Immature natural killer cell (primary cell): ENCODE measurements around the gene SSH2. TPM values are rescaled to one million over a fixed set of nuclear protein-coding genes. Genes with fewer than 3 reads are reported as not detected.

Experiments used
- DNase-seq, 3 donors: peaks; one replicate each; pipeline ENCODE4 v3.0.0; 2022; ENCODE audit warnings: mixed read lengths in 1 of 3
- H3K27ac Mint-ChIP-seq, 6 donors: one replicate each; pipeline ENCODE4 v1.8.0; 2020; ENCODE audit warnings: mixed read lengths in 6 of 6, mild to moderate bottlenecking in 5 of 6, inconsistent platforms in 4 of 6, moderate library complexity in 3 of 6
- H3K27me3 Mint-ChIP-seq, 3 donors: one replicate each; pipeline ENCODE4 v1.8.0; 2020 to 2021; ENCODE audit warnings: low read depth in 3 of 3, mild to moderate bottlenecking in 3 of 3, mixed read lengths in 3 of 3, moderate library complexity in 3 of 3, inconsistent platforms in 1 of 3
- H3K36me3 Mint-ChIP-seq, 3 donors: one replicate each; pipeline ENCODE4 v1.8.0; 2020; ENCODE audit warnings: mixed read lengths in 3 of 3, inconsistent platforms in 2 of 3, mild to moderate bottlenecking in 2 of 3
- H3K4me1 Mint-ChIP-seq, 2 donors: one replicate each; pipeline ENCODE4 v1.8.0; 2020; ENCODE audit warnings: inconsistent platforms in 2 of 2, mild to moderate bottlenecking in 2 of 2, mixed read lengths in 2 of 2, moderate library complexity in 1 of 2
- H3K4me3 Mint-ChIP-seq, 5 donors: one replicate each; pipeline ENCODE4 v1.8.0; 2020; ENCODE audit warnings: mild to moderate bottlenecking in 5 of 5, mixed read lengths in 5 of 5, inconsistent platforms in 3 of 5, moderate library complexity in 3 of 5
- H3K9me3 Mint-ChIP-seq, 6 donors: one replicate each; pipeline ENCODE4 v1.8.0; 2020; ENCODE audit warnings: mild to moderate bottlenecking in 6 of 6, mixed read lengths in 6 of 6, inconsistent platforms in 4 of 6, moderate library complexity in 3 of 6
- polyA plus RNA-seq, 3 donors: library from polyadenylated mRNA; unstranded; fragments of 300-500 nt; fragmentation: Illumina TruSeq; gene quantifications; one replicate each; pipeline ENCODE4 v1.2.3, GENCODE V29; 2021

Gene SSH2
- polyA plus RNA-seq, 3 donors from 2014 or later, result 24.2 to 61.5 (median 25.3) TPM

DNA sequence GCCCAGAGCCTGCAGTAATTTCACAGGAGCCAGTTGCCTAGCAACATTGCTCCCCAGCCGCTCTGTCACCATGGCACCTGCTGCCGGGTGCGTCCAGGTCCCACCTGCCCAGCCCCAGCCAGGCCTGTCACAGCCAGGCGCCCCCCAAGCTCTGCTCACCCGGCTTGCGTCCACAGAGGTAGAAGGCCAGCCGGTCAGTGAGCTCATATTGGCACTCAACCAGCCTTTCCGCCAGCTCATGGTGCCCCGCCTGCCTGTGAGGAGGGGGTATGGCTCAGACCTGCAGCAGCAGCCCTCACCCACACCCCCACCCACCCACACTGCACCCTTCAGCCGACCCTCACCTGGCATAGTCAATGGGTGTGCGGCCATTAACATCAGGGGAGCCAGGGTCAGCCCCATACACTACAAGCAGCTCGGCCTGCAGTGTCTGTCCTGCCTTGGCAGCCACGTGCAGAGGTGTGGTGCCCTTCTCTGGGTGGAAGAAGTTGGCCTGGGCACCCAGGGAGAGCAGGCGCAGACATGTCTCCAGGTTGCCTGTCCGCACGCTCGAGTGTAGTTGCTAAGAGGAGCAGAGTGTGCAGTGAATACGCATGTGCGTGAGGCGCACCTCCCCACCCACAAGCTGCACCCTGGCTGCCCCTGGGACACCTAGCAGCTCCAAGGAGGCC is 348.3 kb downstream of the SSH2 start:
- Mint-ChIP-seq H3K9me3 (no peaks in the 10 kb centered on the region), H3K4me1 (peaks cover 30 to 38% of the 10 kb centered on the region in 2 donors), H3K36me3 (peaks cover 3 to 13% (median 4%) of the 10 kb centered on the region in 3 donors), H3K27ac (no peak overlapping the region), H3K4me3 (no peak overlapping the region), H3K27me3 (peaks cover 0 to 3% (median 0%) of the 10 kb centered on the region in 3 donors)
- no peak for DNase-seq

DNA sequence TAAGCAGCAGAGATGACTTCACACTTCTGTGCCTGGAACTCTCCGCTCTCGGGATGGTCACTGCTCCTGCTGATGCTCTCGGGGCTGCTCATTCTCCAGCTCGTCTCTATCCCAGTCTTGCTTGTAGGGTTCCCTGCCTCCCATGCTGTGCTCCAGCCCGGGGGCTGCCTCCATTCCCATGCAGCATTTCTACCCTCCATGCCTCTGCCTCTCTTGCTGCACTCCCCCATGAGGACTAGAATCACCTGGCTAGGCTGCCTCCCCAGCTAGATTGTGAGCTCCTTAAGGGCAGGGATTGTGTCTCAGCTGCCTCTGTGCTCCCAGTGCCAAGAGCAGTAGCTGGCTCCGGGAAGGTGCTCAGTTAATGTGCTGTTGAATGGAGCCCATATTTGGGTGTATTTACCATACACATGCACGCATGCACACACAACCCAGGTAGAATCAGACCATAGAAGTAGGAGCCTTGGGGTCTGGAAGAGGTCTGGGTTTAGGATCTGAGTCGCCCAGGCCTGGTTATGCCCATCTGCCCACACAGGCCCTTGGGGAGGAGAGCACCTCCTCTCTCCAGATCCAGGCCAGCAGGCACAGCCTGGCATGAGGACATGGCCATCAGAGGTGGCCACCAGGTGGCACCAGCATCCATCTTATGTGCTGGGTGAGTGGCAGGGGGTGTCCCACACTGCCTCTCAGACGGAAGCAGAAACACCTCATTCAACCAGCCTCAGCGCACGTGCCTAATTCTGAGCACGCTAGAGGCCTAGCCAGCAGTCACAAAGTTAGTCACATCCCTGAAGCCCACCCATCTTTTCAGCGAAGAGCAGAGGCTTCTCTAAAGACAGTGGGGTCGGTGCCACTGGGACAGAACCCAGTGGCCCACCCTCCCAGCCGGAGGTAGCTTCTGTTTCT is 349.9 kb downstream of the SSH2 start:
- Mint-ChIP-seq H3K27ac (peak overlapping the region; percentile 55 to 90 (median 64)), H3K27me3 (peaks cover 0 to 4% (median 3%) of the 10 kb centered on the region in 3 donors), H3K36me3 (peaks cover 3 to 13% (median 4%) of the 10 kb centered on the region in 3 donors), H3K4me1 (peaks cover 18 to 22% of the 10 kb centered on the region in 2 donors), H3K9me3 (no peaks in the 10 kb centered on the region), H3K4me3 (no peak overlapping the region)
- peak; percentile 82 to 85 (median 83) for DNase-seq

DNA sequence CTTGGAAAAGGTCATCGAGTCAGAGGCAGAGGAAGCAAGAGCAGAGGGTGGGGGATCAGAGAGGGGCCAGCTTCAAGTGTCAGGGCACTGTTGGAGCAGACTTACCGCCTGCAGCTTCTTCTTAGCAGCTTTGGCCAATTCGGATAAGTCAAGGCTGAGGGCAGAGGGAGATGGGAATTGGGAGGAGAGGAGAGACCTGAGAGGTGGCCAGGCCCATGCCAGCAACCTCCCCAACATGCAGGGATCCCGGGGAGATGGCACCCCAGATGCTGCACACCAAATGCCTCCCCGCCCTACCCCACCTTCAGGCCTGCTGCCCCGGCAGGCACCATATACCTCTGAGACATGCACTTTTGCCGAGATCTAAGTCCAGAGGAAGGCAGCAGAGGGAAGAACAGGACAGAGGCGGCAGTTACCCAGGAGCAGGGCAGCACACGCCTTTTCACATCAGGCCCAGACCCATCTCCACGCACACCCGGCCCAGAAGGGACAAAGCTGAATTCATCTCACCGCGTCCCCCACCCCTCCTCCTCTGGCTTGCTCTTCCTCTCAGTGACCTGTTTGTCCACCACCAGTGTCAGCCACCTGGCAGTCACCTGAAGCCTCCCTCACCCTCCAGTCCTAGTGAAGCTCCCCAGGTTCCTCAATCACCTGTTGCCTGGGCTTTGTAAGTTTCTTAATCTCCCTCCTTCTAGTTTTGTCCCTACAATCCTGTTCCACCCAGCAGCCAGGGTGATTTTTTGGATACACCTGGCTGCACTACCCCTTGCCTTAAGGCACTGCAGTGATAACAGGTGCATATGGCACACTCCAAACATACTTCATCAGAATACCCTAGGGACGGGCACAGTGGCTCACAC is 351.2 kb downstream of the SSH2 start:
- peaks cover 0 to 4% (median 3%) of the 10 kb centered on the region in 3 donors for H3K27me3 Mint-ChIP-seq
- DNase-seq, result no peak
- H3K9me3 Mint-ChIP-seq, result no peaks in the 10 kb centered on the region
- H3K36me3 Mint-ChIP-seq, result peaks cover 3 to 13% (median 4%) of the 10 kb centered on the region in 3 donors
- no peak overlapping the region for H3K4me3 Mint-ChIP-seq
- H3K4me1 Mint-ChIP-seq, result peaks cover 9% of the 10 kb centered on the region in 2 donors
- H3K27ac Mint-ChIP-seq, result no peak overlapping the region

DNA sequence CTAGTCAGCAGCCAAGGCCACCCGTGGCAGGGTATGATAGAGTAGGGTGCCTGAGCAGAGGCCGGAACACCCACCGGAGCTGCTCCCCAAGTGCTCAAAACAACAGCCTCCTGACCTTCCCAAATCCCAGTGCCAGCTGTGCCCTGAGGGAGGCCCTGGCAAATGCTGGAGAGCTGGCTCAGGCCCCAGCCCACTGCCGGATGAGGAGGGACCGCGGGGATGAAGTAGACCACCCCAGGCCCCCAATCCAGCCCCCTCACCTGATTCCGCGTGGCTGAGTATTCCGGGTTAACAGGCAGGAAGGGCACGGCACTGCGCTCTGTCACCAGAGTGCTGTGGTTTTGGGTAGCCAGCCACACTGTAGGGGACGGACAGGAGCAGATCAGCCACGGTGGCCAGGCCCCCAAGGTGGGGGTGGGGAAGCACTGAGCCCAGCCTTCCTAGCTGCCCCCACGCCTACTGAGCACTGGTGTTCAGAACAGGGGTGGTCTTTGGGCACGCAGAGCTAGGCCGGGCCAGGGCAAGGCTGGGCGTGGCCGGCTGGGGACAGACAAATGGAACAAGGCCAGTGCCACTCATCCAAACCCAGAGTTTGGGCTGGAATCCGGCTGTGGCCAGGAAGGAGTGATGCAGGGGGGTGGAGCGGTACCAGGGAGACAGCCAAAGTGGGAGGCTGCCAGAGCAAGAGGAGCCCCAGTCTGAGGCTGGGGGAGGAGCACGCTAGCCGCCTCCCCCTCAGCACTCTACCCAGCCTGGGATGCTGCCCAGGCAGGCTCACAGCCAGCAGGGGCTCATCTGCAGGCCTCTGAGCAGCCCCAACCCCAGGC is 352.4 kb downstream of the SSH2 start:
- Mint-ChIP-seq H3K4me1 (peaks cover 8 to 9% of the 10 kb centered on the region in 2 donors), H3K27me3 (peaks cover 0 to 4% (median 3%) of the 10 kb centered on the region in 3 donors), H3K27ac (no peak overlapping the region), H3K36me3 (peaks cover 3 to 13% (median 4%) of the 10 kb centered on the region in 3 donors), H3K4me3 (no peak overlapping the region), H3K9me3 (no peaks in the 10 kb centered on the region)
- no peak for DNase-seq

DNA sequence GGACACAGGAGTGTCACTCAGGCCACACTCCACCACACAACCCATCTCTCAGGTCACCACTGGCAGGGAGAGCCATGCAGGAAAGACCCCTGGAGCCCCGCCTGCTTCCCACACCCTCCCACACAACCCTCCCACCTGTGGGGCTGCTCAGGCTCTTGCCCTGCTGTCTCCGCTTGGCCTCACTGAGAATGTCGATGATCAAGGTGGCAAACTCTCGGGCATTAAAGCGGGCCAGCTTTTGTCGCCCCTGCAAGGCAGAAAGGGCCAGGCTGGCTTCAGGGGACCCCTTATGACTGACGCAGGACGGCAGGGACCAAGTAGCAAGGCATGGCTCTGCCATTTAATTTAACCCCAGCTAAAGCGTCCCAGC is 353.0 kb downstream of the SSH2 start:
- H3K9me3 Mint-ChIP-seq, result no peaks in the 10 kb centered on the region
- H3K4me1 Mint-ChIP-seq, result peaks cover 7 to 8% of the 10 kb centered on the region in 2 donors
- no peak for DNase-seq
- no peak overlapping the region for H3K4me3 Mint-ChIP-seq
- H3K27ac Mint-ChIP-seq, result no peak overlapping the region
- peaks cover 3 to 10% (median 4%) of the 10 kb centered on the region in 3 donors for H3K36me3 Mint-ChIP-seq
- H3K27me3 Mint-ChIP-seq, result peaks cover 0 to 4% (median 3%) of the 10 kb centered on the region in 3 donors

DNA sequence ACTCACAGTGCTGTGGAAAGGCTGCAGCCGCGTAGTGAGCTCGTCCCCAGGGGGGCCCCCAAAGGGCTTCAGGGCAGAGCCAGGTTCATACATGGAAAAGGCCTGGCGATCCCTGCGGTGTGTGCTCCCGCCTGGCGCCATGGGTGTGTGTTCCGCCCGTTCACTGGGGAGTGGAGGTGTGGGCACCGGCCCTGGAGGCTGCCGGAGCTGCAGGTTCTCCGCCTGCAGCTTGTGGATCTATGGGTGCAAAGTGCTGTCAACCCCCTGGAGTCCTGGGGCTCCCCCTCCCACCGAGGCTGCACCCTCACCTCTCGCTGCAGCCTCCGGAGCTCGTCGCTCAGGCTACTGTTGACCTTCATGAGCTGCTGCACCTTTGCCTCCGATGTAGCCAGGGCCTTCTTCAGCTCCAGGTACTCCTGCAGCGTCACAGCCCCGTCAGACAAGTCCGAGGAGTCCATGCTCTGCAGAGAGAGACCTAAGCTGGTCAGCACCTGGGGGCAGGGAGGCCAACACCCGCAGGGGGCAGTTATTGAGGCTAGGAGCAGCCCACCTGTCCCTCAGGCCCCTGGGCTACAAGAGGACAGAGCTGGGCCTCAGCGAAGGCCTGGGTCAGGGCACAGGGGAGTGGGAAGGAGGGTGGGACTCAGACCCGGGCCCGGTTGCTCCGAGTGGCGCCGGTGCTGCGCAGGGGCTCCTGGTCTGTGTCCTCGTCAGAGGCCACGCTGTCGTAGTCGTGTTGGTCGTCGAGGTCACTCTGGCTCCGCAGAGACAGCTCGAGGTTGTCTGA is 353.6 kb downstream of the SSH2 start:
- peaks cover 7 to 8% of the 10 kb centered on the region in 2 donors for H3K4me1 Mint-ChIP-seq
- H3K27ac Mint-ChIP-seq, result no peak overlapping the region
- H3K4me3 Mint-ChIP-seq, result no peak overlapping the region
- H3K27me3 Mint-ChIP-seq, result peaks cover 0 to 4% (median 3%) of the 10 kb centered on the region in 3 donors
- H3K36me3 Mint-ChIP-seq, result peaks cover 3 to 10% (median 4%) of the 10 kb centered on the region in 3 donors
- no peak for DNase-seq
- H3K9me3 Mint-ChIP-seq, result no peaks in the 10 kb centered on the region

Other genes with a start within 250 kb of the SSH2 start
- 1 to 10 TPM in 1 of 3 donors, under 1 TPM in 1, not detected in 1; 0.18 to 1.4 TPM for gene EFCAB5, start 11.4 kb upstream of the SSH2 start, polyA plus RNA-seq
- 10 to 100 TPM in 2 of 3 donors, 1 to 10 TPM in 1; 5.0 to 38.8 (median 14.3) TPM for gene NSRP1, start 186.6 kb upstream of the SSH2 start, polyA plus RNA-seq